ENCODE measurements around the gene DNAJC18.
"Not testable (repeated sequence)": the region's sequence is repeated elsewhere in the genome, so short reads cannot be mapped to it uniquely, and the experiment has no call there.

DNAJC18 gene

GRCh38 chr5:139439013-139439903 is at the start of gene DNAJC18:
DNAJC18 (minus strand) TSS chr5:139439525; CDS start chr5:139439445, 80 bp downstream.
- peak; percentile 96 for DNase-seq

DNA sequence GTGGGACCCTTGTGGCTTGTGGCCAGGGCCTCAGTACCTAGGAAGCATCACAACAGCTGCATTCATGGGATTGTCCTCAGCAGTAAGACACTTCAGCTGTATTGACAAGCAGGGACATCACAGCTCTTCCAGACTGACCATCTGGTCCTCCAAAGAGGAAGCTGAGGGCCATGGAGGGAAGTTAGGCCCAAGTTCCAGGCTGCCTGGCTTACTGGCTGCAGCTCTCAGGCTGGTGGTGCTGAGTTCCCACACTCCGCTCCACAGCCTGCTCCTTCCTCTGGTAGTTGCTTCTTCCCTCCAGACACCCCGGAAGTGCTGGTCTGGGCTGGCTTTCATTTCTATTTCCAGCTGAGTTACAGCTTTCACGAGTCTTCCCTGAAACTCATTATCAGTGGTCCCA is 48.9 kb upstream of the DNAJC18 start:
- DNase-seq: no peak

- no peak for DNase-seq
Measured at GRCh38 chr5:139486201-139486600, 46.9 kb upstream of the DNAJC18 start.

DNA sequence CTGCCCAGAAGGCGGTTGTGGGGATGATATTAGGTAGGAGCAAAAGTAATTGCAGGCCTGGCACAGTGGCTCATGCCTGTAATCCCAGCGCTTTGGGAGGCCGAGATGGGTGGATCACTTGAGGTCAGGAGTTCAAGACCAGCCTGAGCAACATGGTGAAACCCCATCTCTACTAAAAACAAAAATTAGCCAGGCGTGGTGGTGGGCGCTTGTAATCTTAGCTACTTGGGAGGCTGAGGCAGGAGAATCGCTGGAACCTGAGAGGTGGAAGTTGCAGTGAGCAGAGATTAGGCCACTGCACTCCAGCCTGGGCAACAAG is 43.5 kb upstream of the DNAJC18 start:
- DNase-seq: not testable (repeated sequence)

- DNase-seq: peak; percentile 91
Measured at GRCh38 chr5:139482050-139482889, 42.9 kb upstream of the DNAJC18 start, which contains the start of gene STING1. STING1 (minus strand) TSS chr5:139482758; CDS start chr5:139481704, 1,054 bp downstream.

DNA sequence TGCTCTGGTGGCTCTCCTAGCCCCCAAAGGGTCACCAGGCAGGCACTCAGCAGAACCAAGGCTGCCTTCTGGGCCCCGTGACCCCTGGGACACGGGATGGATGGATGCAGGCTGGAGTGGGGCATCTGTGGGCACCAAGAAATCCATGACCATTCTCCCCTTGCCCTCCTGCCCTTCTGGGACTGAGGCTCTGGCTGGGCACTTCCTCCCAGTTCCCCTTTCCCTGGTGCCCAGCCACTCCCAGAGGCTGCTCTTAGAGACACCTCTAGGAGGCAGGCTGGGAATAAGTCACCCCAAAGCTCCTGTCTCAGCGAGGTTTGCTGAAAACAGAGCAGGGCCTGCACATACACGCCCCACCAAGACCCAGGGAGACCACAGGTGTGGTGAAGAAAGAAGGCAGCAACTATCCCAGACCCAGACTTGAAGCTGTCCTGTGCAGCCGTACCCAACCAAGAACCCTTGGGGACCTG is 42.3 kb upstream of the DNAJC18 start:
- no peak for DNase-seq

DNA sequence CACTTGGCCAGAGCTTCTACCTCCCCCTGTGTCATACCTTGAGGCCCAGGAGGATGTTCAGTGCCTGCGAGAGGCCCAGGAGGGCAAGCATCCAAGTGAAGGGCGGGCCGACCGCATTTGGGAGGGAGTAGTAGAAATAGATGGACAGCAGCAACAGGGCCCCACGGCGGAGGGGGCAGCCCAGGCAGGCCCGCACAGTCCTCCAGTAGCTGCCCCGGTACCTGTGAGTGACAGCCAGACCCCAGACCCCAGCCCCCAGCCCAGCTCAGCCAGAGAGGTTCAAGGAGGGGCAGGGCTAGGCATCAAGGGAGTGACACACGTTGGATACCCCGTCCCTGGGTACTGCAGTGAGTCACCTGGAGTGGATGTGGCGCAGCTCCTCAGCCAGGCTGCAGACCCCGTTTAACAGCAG is 41.8 kb upstream of the DNAJC18 start:
- peak; percentile 86 for DNase-seq

DNA sequence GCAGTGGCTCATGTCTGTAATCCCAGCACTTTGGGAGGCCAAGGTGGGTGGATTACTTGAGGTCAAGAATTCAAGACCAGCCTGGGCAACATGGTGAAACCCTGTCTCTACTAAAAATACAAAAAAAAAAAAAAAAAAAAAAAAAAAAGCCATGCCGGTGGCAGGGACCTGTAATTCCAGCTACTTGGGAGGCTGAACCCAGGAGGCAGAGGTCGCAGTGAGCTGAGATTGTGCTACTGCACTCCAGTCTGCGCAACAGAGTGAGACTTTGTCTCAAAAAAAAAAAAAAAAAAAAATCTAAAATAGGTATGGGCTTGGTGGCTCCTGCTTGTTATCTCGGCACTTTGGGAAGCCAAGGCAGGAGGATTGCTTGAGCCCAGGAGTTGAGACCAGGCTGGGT is 40.4 kb upstream of the DNAJC18 start:
- not testable (repeated sequence) for DNase-seq

- not testable (repeated sequence) for DNase-seq
Measured at GRCh38 chr5:139478657-139479423, 39.5 kb upstream of the DNAJC18 start.

DNA sequence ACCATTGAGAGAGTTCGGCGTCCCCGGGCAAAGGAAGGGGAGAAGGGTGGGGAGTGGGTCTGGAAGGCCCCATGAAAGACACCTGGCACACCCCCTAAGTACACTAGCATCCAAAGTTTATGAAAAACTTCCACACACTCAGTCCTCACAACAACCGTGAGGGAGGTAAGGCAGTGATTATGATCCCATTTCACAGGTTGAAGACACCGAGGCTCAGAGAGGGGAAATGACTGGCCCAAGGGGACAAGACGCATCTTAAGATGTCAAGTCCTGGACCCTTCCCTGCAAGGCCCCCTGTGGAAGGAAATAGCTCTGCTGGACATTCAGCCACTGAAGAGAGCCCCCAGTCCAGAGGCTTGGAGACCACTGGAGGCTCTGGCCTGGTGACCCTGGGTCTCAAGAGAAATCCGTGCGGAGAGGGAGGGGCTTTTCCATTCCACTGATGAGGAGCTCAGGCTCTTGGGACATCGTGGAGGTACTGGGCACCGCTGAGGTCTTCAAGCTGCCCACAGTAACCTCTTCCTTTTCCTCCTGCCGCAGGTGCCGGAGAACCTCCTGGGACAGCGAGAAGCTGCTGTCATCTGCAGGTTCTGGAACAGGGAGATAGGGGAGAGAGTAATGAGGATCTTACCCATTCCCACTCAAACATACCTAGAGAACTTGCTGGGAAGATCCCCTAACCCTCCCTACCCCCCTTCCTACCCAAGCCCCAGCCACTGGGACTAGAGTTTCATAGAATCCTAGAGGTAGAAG is 36.7 kb upstream of the DNAJC18 start:
- no peak for DNase-seq

DNA sequence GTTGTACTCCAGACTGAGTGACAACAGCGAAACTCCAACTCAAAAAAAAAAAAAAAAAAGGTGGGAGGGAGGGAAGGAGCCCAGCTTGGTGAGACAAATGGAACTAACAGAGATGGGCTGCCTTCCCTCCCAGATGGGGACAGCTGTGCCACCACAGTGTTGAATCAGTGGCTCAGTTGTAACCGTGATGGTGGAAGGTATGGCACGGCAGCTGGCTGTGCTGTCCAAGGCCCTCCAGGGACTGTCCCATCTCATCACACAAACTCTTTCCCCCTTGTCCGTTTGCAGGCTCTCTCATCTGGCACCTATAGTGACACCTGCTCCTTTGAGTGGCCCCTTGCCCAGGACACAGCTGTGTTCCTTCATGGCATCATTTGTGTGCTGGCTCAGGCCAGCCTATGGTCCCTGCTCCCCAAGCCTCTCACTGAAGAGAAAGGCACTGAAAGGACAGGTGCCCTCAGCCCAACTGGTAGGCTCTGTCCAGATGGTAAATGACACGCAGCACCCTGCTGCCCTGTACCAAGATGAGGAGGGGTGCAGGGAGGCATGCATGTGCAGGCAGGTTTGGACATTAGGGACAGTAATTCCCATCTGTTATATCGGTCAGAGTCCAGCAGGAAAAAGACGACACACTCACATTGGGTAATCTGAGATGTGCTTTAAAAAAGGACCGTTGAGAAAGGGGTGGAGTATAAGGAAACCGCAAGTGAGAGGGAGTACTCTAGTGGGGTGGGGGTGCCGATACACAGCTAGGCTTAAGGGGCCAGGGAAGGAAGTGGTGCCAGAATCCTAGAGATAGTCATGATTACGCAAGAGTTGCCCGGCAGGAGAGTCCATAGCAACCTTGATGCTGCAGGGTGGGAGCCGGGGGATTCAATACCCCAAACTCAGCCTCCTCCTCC is 35.8 kb upstream of the DNAJC18 start:
- peak; percentile 53 for DNase-seq

GRCh38 chr5:139473565-139473964 is 34.2 kb upstream of the DNAJC18 start:
- DNase-seq: no peak

- no peak for DNase-seq
Measured at GRCh38 chr5:139473105-139473504, 33.8 kb upstream of the DNAJC18 start.

DNA sequence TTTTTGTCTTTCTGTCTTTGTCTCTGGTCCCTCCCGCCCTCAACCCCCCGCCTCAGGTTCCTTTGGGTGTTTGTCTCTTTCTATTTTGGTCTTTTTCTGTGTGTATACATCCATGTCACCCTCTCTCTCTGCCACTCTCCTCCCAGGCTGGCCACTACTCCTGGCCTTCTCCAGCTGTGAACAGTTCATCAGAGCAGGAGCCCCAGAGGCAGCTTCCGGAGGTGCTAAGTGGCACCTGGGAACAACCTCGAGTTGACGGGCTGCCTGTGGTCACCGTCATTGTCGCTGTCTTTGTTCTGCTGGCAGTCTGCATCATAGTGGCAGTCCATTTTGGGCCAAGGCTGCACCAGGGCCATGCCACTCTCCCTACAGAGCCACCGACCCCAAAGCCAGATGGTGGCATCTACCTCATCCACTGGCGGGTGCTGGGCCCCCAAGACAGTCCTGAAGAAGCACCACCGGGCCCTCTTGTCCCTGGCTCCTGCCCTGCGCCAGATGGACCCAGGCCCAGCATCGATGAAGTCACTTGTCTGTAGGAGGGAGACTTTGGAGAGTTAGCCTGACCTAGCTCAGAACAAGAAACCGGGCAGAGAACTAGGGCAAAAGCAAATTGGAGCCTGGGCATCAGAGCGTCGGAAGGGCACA is 33.2 kb upstream of the DNAJC18 start:
- no peak for DNase-seq

- no peak for DNase-seq
Measured at GRCh38 chr5:139470821-139471300, 31.5 kb upstream of the DNAJC18 start, which contains the start of gene SMIM33. SMIM33 (plus strand) TSS chr5:139471004; CDS start chr5:139471122, 118 bp downstream.

GRCh38 chr5:139468421-139468931 is 29.2 kb upstream of the DNAJC18 start:
- DNase-seq: no peak

- DNase-seq: no peak
Measured at GRCh38 chr5:139462586-139463276, 23.4 kb upstream of the DNAJC18 start, which contains the start of gene ECSCR. ECSCR (minus strand) TSS chr5:139462743; CDS start chr5:139462670, 73 bp downstream.

DNA sequence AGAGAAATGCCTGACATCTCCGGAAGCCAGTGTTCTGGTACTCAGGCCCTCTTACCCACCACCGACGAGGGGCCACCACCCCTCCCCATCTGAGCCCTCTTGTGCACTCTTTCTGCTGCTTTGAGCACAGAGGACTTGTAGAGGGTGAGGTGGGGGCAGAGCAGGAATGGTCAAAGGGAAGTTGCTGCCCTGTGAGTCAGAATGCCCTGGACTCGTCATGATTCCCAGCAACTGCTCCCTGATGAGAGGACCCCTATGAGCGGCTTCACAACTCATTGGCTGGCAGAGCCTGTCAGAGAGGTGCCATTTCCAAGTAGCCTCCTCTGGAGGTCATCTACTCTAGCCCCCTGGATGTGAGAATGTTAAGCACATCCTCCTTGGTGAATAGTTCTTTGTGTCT is 22.4 kb upstream of the DNAJC18 start:
- DNase-seq: no peak

- DNase-seq: no peak
Measured at GRCh38 chr5:139461176-139461575, 21.9 kb upstream of the DNAJC18 start.

All from left hindlimb (tissue), 1 donor.